OCI-LY7 (cell line): ENCODE results near the gene PM20D1. TPM values are rescaled to one million over a fixed set of nuclear protein-coding genes. Genes with fewer than 3 reads are reported as not detected.

Source experiments
- BruUV-seq: library from RNA; stranded (reverse); fragments of 400-500 nt; replicated peaks from 2 replicates; lab custom pipeline; 2021; lab: Mats Ljungman, UMichigan
- CTCF ChIA-PET: fragments of 300-600 bp; sonication (Branson Sonifier 250); formaldehyde crosslinking; loops from one replicate; lab custom pipeline; 2022; ENCODE audit warnings: antibody characterized with exemption; ENCODE audit not compliant: unreplicated experiment; lab: Charles Lee
- POLR2A ChIA-PET: fragments of 300-600 bp; sonication (Branson Sonifier 250); formaldehyde crosslinking; loops from one replicate; lab custom pipeline; 2022; ENCODE audit warnings: antibody characterized with exemption; lab: Charles Lee
- DNase-seq: peaks from one replicate; pipeline ENCODE4 v3.0.0-alpha.2; 2015; ENCODE audit warnings: low spot score
- H2AFZ ChIP-seq: fragments of 200-600 bp; sonication (generic), shearing (Covaris generic); 2 replicates; pipeline ENCODE4 v1.6.1; 2014; ENCODE audit warnings: mild to moderate bottlenecking, antibody characterized with exemption, low read length, moderate library complexity
- H3K27ac ChIP-seq: fragments of 200-600 bp; sonication (generic); 2 replicates; pipeline ENCODE4 v1.5.1; 2014; ENCODE audit warnings: mixed run types, low read depth, mild to moderate bottlenecking, moderate library complexity, low read length, inconsistent platforms; ENCODE audit not compliant: poor library complexity, severe bottlenecking
- H3K36me3 ChIP-seq: fragments of 200-600 bp; sonication (generic); 2 replicates; pipeline ENCODE4 v1.6.1; 2014; ENCODE audit warnings: mild to moderate bottlenecking, antibody characterized with exemption, low read length, moderate library complexity, mixed read lengths; ENCODE audit not compliant: insufficient read depth
- H3K4me1 ChIP-seq: fragments of 200-600 bp; sonication (generic); 2 replicates; pipeline ENCODE4 v1.5.1; 2014; ENCODE audit warnings: mild to moderate bottlenecking, low read length; ENCODE audit not compliant: insufficient read depth, poor library complexity, severe bottlenecking
- H3K4me2 ChIP-seq: fragments of 200-600 bp; sonication (generic); 2 replicates; pipeline ENCODE4 v1.6.1; 2014; ENCODE audit warnings: mild to moderate bottlenecking, low read length
- H3K4me3 ChIP-seq: fragments of 200-600 bp; sonication (generic); 2 replicates; pipeline ENCODE4 v1.5.1; 2014; ENCODE audit warnings: mild to moderate bottlenecking, low read depth, low read length; ENCODE audit not compliant: poor library complexity, severe bottlenecking
- H3K79me2 ChIP-seq: fragments of 200-600 bp; sonication (generic); 2 replicates; pipeline ENCODE4 v1.6.1; 2016; ENCODE audit warnings: low read depth, mild to moderate bottlenecking, low read length, moderate library complexity, mixed read lengths; ENCODE audit not compliant: insufficient read depth
- H3K9me2 ChIP-seq: fragments of 200-600 bp; sonication (generic); 2 replicates; pipeline ENCODE4 v1.6.1; 2016; ENCODE audit warnings: mild to moderate bottlenecking, low read length, mixed read lengths; ENCODE audit not compliant: insufficient read depth
- H3K9me3 ChIP-seq: fragments of 200-600 bp; sonication (generic); 2 replicates; pipeline ENCODE4 v1.6.1; 2014; ENCODE audit warnings: mild to moderate bottlenecking, mixed run types, low read length, mixed read lengths
- H4K20me1 ChIP-seq: fragments of 200-600 bp; sonication (generic); 2 replicates; pipeline ENCODE4 v1.6.1; 2014; ENCODE audit warnings: mild to moderate bottlenecking, antibody characterized with exemption, low read length, moderate library complexity, mixed read lengths; ENCODE audit not compliant: insufficient read depth
- EZH2phosphoT487 ChIP-seq: fragments of 200-600 bp; sonication (generic); IDR thresholded peaks from 2 replicates; pipeline ENCODE4 v1.6.1; 2018; ENCODE audit warnings: low read depth, borderline replicate concordance, mild to moderate bottlenecking, mixed run types, antibody characterized with exemption, low read length, moderate library complexity, mixed read lengths
- intact Hi-C: fragments of 100-400 bp; cut with micrococcal nuclease; formaldehyde crosslinking; loops from one replicate; pipeline ENCODE4 v1.10.0; 2022; ENCODE audit not compliant: unreplicated experiment
- total RNA-seq, 2 experiments: library from RNA; depleted of rRNA in 1 of 2; stranded (reverse); fragments of >200 nt in 1 of 2; shearing (Covaris generic) in 1 of 2; gene quantifications; 2 replicates each; pipeline ENCODE4 v1.2.3, GENCODE V29; 2014 to 2022
- TF ChIP-seq, protein P1 (sequence below): fragments of 200-600 bp; sonication (generic); conservative IDR thresholded peaks from 2 replicates; pipeline ENCODE4 v1.5.1; 2014; ENCODE audit warnings: mild to moderate bottlenecking, antibody characterized with exemption, low read length, moderate library complexity, mixed read lengths

The PM20D1 gene
- total RNA-seq, 2 experiments from 2014 or later: not detected

DNA sequence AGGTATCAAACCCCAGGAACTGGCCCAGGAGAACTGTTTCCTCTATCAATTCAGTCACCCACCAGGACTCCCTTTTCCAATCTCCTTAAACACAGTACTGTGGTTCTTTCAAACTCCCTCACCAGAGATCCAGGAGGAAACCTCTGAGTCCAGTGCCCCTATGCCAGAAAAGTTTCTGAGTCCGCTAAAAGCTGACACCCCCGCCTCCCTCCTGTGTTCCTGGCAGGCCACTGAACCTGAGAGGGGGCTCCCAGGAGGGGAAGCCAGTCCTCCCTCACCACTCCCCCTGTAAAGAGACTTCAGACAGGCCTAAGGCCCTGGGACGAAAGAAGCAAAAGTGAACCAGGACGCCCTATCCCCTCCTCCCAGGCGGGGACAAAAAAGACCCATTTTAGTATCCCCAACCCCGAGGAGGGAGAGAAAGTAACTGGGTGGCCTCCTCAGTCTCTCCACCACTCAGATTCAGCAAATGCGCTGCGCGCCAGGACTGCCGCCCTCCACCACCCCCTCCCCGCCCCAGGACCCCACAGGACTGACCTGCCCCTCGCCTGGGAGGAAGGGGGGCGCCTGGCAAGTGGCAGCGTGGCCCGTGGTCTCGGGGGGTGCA is 37.6 kb downstream of the PM20D1 start:
- peak overlapping the region; percentile 86 for H3K4me3 ChIP-seq
- no peaks in the 10 kb centered on the region for H3K9me2 ChIP-seq
- no peaks in the 10 kb centered on the region for H3K79me2 ChIP-seq
- H4K20me1 ChIP-seq: no peaks in the 10 kb centered on the region
- peak overlapping the region; percentile 93 for H2AFZ ChIP-seq
- DNase-seq: peak; percentile 29
- no peaks in the 10 kb centered on the region for H3K9me3 ChIP-seq
- no peak overlapping the region for H3K27ac ChIP-seq
- TF ChIP-seq EZH2phosphoT487: no peak
- TF ChIP-seq, protein P1, sequence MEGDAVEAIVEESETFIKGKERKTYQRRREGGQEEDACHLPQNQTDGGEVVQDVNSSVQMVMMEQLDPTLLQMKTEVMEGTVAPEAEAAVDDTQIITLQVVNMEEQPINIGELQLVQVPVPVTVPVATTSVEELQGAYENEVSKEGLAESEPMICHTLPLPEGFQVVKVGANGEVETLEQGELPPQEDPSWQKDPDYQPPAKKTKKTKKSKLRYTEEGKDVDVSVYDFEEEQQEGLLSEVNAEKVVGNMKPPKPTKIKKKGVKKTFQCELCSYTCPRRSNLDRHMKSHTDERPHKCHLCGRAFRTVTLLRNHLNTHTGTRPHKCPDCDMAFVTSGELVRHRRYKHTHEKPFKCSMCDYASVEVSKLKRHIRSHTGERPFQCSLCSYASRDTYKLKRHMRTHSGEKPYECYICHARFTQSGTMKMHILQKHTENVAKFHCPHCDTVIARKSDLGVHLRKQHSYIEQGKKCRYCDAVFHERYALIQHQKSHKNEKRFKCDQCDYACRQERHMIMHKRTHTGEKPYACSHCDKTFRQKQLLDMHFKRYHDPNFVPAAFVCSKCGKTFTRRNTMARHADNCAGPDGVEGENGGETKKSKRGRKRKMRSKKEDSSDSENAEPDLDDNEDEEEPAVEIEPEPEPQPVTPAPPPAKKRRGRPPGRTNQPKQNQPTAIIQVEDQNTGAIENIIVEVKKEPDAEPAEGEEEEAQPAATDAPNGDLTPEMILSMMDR: no peak
- CTCF ChIA-PET: interaction anchor here (1.0 kb wide), 1 partner anchor 165 kb away, joined by 3 read pairs; no protein-coding TSS in a partner anchor
- intact Hi-C loops: no loop called here
- H3K4me2 ChIP-seq: peak overlapping the region; percentile 99
- H3K36me3 ChIP-seq: no peaks in the 10 kb centered on the region
- H3K4me1 ChIP-seq: peaks cover 17% of the 10 kb centered on the region
- POLR2A ChIA-PET: interaction anchor here (1.5 kb wide), 1 partner anchor 9 kb away, joined by 4 read pairs; no protein-coding TSS in a partner anchor
- no TSS peak for BruUV-seq

DNA sequence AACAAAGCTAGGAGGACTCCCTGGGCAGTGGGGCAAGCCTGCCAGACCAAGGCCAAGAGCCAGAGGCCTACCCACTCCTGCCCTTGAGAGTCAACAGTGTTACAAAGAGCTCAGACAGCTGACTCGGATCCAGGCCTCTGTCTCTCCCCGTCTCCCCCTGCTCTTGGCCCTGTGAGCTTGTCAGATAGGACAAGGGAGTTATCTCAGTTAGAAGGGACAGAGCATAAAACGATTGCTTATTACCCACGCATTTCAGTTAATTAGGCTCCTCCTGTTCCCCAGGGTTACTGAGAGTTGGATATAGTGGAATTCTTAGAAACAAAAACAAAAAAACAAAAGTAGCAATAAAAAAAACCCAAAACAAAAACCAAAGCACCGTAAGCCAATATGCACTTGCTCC is 38.3 kb downstream of the PM20D1 start:
- H3K27ac ChIP-seq: no peak overlapping the region
- no peaks in the 10 kb centered on the region for H4K20me1 ChIP-seq

More for the DNA sequence above, 38.3 kb downstream of the PM20D1 start:
- peak overlapping the region; percentile 86 for H3K4me3 ChIP-seq
- POLR2A ChIA-PET: interaction anchor here (1.1 to 1.5 kb wide), 2 partner anchors 10 to 17 kb away, joined by 3 to 4 read pairs; no protein-coding TSS in a partner anchor
- no peaks in the 10 kb centered on the region for H3K9me3 ChIP-seq
- H3K36me3 ChIP-seq: no peaks in the 10 kb centered on the region
- no TSS peak for BruUV-seq
- no peak for DNase-seq
- CTCF ChIA-PET: interaction anchor here (1.0 to 1.1 kb wide), 2 partner anchors 20 to 165 kb away, joined by 3 read pairs; no protein-coding TSS in a partner anchor
- H3K79me2 ChIP-seq: no peaks in the 10 kb centered on the region
- H3K4me1 ChIP-seq: peaks cover 17% of the 10 kb centered on the region
- TF ChIP-seq, protein P1: no peak
- TF ChIP-seq EZH2phosphoT487: no peak
- H3K9me2 ChIP-seq: no peaks in the 10 kb centered on the region
- intact Hi-C loops: no loop called here
- H3K4me2 ChIP-seq: peak overlapping the region; percentile 99
- no peak overlapping the region for H2AFZ ChIP-seq
